ENCODE results near the gene DAZAP2.

- TF ChIP-seq CTCF (conservative IDR thresholded peaks at IDR 0.05 in 1 of 2, IDR thresholded peaks at IDR 0.05 in 1 of 2; ENCODE audit: extremely low read depth in 1 of 2, insufficient read depth in 1 of 2, low read depth in 1 of 2, low read length in 2 of 2) (no peak), EZH2 (IDR thresholded peaks at IDR 0.05; ENCODE audit: borderline replicate concordance, low read length) (no peak)
Measured at GRCh38 chr12:51197736-51198567, 40.7 kb upstream of the DAZAP2 start.

Measured in mammary epithelial cell (primary cell).